ENCODE results near the gene FCHSD2.

FCHSD2 gene

DNA sequence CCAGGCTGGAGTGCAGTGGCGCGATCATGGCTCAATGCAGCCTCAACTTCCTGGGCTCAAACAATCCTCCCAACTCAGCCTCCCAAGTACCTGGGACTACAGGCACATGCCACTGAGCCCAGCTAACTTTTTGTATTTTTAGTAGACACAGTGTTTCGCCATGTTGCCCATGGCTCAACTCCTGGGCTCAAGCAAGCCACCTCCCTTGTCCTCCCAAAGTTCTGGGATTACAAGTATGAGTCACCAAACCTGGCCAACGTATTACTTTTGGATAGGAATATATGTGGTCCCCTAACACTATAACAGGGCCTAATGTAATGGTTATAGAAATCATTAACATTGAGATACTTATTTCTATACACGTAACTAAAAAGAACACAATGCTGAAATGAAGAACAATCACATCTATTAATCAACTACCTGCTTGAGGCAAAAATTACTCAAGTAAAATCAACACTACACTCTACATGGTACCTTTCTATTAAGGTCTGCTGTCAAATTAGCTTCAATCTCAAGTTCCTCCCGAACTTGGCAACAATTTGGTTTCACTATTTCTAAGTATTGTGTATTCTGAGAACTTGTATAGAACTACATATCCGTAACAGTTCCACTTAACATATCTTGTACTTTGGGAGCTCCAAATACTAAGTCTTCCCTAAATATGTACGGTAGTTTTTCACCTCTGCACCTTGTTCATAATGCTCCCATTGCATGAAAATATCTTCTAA lies 124.9 kb downstream of the FCHSD2 start:
- Mint-ChIP-seq H3K36me3 (ENCODE audit: low read depth) (peaks cover 13% of the 10 kb centered on the region), H3K9me3 (no peaks in the 10 kb centered on the region), H3K4me1 (ENCODE audit: low read depth) (peaks cover 4% of the 10 kb centered on the region), H3K27me3 (no peaks in the 10 kb centered on the region), H3K4me3 (no peak overlapping the region), H3K27ac (no peak overlapping the region)
- no peak for DNase-seq

DNA sequence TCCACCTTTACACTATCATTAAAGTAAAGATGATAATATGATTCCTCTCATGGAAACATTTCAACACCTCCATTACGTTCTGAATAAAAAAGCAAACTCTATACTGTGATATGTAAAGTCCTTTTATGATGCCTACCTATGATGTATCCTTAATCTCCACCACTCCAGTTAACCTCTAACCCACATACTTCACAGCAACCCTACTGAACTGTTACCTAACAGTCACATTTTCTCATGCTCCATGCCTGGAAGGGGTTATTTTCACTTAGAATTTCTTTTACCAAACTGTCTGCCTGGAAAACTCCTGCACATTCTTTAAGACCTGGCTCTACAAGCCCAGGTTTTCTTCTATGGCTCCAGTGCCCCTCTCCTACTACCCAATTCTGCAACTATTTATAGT lies 129.1 kb downstream of the FCHSD2 start:
- Mint-ChIP-seq H3K9me3 (peaks cover 14% of the 10 kb centered on the region), H3K4me1 (ENCODE audit: low read depth) (peaks cover 1% of the 10 kb centered on the region), H3K4me3 (no peak overlapping the region), H3K27ac (no peak overlapping the region), H3K27me3 (no peaks in the 10 kb centered on the region), H3K36me3 (ENCODE audit: low read depth) (peaks cover 47% of the 10 kb centered on the region)
- no peak for DNase-seq

DNA sequence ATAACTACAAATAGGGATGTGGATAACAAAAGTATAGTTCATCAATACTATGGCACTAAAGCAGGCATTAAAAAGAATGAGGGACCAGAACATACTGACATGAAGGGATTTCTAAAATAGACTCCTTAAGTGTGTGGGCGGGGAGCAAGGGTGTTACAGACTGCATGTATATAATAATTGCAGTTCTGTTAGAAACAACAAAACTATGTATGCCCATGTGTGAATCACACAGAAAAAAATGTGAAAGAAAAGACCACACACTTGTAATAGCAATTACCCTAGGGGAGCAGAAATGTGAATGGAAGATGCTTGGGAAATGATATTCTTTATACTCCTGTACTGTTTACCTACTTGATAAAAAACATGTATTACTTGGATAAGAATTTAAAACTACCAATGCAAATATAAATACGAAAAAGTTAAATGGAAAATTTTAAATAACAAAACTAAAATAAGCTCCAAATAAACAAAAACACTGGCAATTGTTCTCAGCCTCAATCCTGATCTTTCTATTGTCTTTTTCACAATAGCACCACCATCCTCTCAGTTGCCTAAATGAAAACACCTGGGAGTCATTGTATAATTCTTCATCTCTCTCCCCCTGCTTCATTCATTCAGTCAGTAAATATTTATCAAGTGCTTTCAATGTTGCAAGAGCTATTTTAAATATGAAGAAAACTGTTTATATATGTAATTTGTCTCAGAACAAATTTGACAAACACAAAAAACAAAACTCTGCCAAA lies 129.8 kb downstream of the FCHSD2 start:
- Mint-ChIP-seq H3K9me3 (peaks cover 14% of the 10 kb centered on the region), H3K4me1 (ENCODE audit: low read depth) (no peaks in the 10 kb centered on the region), H3K27ac (no peak overlapping the region), H3K36me3 (ENCODE audit: low read depth) (peaks cover 49% of the 10 kb centered on the region), H3K4me3 (no peak overlapping the region), H3K27me3 (no peaks in the 10 kb centered on the region)
- DNase-seq = no peak

DNA sequence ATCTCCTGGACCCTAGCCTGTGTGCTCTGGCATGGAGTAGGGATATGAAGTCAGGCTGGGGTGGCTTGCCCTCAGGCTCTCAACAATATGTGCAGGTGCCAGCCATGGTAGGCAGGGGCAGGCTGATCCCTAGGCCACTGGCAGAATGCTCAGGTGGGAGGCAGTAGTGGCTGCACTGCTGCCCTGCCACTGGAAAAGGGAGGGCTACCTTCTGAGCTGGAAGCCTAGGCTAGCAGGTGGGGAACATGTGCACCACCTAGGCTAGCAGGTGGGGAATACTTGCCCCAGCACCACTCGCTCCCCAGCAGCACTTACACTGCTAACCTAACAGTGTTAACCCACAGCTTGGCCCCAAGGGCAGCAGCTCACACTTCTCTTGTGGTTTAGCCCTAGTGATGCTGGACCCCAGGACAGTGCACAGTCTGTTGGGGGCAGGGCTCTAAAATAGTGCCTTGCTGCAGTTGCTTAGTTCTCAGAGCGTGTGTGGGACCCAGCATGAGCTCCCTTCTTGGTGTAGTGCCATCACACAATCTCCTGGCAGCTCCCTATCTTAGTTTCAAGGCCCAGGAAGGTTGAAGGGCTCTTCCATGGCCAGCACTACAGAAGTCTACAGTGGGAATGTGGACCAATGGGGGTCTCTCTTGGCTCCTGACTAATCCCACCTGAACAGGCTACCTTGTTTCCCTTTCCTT lies 130.8 kb downstream of the FCHSD2 start:
- Mint-ChIP-seq H3K27ac (no peak overlapping the region), H3K9me3 (peaks cover 14% of the 10 kb centered on the region), H3K36me3 (ENCODE audit: low read depth) (peaks cover 47% of the 10 kb centered on the region), H3K27me3 (no peaks in the 10 kb centered on the region), H3K4me1 (ENCODE audit: low read depth) (no peaks in the 10 kb centered on the region), H3K4me3 (no peak overlapping the region)
- DNase-seq = no peak

DNA sequence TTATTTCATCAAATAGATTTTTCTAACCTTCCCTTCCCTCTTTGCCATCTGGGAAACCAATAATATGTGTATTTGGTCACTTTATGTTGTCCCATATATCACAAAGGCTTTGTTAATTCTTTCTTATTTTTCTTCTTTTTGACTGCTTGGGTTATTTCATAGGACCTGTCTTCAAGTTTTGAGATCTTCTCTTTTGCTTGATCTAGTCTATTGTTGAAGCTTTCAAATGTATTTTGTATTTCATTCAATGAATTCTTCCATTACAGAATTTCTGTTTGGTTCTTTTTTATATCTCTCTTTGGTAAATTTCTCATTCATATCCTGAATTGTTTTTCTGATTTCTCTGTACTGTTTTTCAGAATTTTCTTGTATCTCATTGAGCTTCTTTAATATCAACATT lies 132.1 kb downstream of the FCHSD2 start:
- no peak for DNase-seq
- H3K9me3 Mint-ChIP-seq = peaks cover 14% of the 10 kb centered on the region
- no peak overlapping the region for H3K27ac Mint-ChIP-seq
- peaks cover 6% of the 10 kb centered on the region for H3K4me1 Mint-ChIP-seq (ENCODE audit: low read depth)
- H3K36me3 Mint-ChIP-seq (ENCODE audit: low read depth) = peaks cover 45% of the 10 kb centered on the region
- no peaks in the 10 kb centered on the region for H3K27me3 Mint-ChIP-seq
- no peak overlapping the region for H3K4me3 Mint-ChIP-seq

DNA sequence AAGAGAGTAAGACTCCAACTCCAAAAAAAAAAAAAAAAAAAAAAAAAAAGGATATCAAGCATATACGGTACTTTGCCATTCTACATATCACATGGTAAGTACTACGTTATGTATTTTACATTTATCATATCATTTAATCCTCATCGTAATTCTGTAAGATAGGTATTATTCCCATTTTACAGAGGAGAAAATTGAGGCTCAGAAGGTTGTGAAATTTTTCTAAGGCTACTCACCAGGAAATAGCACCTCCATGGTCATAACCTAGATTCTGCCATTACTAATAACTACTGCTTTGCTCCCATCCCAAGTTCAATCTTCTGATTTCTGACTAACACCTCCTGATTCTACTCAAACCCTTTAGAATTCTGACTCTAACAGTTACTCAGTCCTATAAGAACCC lies 138.0 kb downstream of the FCHSD2 start:
- Mint-ChIP-seq H3K36me3 (ENCODE audit: low read depth) (peaks cover 11% of the 10 kb centered on the region), H3K27me3 (no peaks in the 10 kb centered on the region), H3K27ac (no peak overlapping the region), H3K4me3 (no peak overlapping the region), H3K9me3 (no peaks in the 10 kb centered on the region), H3K4me1 (ENCODE audit: low read depth) (peaks cover 14% of the 10 kb centered on the region)
- DNase-seq = no peak

DNA sequence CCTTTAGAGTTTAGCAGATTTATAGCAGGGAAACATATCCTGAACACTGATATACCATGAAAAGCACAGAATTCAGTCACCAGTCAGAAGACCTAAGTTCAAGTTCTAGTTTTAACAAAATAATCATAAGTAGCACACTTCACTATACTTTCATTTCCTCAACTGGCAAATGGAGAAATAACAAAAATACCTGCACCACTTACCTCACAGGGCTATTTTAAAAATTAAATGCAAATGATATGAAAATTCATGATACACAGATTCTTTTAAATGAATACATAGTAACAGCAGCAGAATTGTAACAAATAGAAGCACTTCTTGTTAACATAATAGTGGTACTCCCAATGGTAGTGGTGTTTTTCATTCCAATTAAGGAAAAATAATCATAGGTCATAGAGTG lies 139.0 kb downstream of the FCHSD2 start:
- DNase-seq = no peak
- Mint-ChIP-seq H3K4me1 (ENCODE audit: low read depth) (peaks cover 14% of the 10 kb centered on the region), H3K9me3 (no peaks in the 10 kb centered on the region), H3K27ac (no peak overlapping the region), H3K4me3 (no peak overlapping the region), H3K36me3 (ENCODE audit: low read depth) (peaks cover 8% of the 10 kb centered on the region), H3K27me3 (no peaks in the 10 kb centered on the region)

DNA sequence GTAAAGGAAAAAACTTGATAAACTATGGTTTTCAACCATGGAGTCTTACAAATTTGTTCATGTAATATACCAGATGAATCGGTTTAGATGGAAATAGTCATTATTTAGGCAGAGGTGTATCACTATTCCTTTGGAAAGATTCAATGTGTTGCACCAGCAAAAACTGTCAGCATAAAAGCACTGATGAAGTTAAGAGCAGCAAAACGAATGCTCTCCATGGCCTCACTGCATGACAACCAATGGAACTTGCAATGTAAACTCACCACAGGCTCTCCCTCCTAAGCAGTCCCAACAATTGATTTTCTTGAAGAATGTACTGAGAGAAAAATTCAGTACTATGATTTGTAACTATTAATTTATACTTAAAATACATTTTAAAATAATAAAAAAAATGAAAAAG lies 139.9 kb downstream of the FCHSD2 start:
- H3K27ac Mint-ChIP-seq = no peak overlapping the region
- DNase-seq = no peak

DNA sequence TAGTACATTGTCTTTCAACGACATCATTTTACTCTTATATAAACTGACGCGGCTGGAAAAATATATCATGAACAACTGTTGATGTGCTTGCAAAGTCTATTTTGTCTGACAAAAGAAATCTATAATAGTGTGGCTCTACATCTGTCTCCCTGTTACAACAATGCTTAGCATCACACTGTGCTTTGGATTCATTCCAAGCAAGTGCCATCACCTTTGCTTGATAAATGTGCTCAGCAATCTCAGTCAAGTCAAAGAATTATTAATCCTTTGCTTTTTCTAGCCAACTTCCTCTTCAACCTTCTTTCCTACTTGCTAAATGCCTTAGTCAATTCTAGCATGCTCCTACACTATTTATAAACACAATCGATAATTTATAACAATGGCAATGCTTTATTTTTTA lies 140.5 kb downstream of the FCHSD2 start:
- H3K9me3 Mint-ChIP-seq = no peaks in the 10 kb centered on the region
- peaks cover 16% of the 10 kb centered on the region for H3K4me1 Mint-ChIP-seq (ENCODE audit: low read depth)
- no peak for DNase-seq
- H3K36me3 Mint-ChIP-seq (ENCODE audit: low read depth) = peaks cover 8% of the 10 kb centered on the region
- H3K4me3 Mint-ChIP-seq = no peak overlapping the region
- H3K27me3 Mint-ChIP-seq = no peaks in the 10 kb centered on the region
- no peak overlapping the region for H3K27ac Mint-ChIP-seq

More for the DNA sequence above, 139.9 kb downstream of the FCHSD2 start:
- peaks cover 14% of the 10 kb centered on the region for H3K4me1 Mint-ChIP-seq (ENCODE audit: low read depth)
- no peaks in the 10 kb centered on the region for H3K27me3 Mint-ChIP-seq
- peaks cover 8% of the 10 kb centered on the region for H3K36me3 Mint-ChIP-seq (ENCODE audit: low read depth)
- no peak overlapping the region for H3K4me3 Mint-ChIP-seq
- no peaks in the 10 kb centered on the region for H3K9me3 Mint-ChIP-seq

DNA sequence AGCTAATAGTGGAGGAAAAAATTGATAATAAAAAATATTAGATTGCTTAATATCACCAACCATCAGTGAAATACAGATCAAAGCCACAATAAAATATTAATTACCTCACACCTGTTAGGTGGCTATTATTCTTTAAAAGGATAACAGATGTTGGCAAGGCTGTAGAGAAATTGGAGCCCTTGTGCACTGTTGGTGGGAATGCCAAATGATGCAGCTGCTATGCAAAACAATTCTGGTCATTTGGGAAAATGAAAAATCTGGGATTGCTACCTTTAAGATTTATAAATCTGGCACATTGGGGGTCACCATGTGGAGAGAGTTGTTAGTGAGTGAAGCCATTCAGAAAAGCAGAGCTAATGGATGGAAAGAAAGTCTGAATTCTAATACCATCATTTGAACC lies 143.4 kb downstream of the FCHSD2 start:
- no peak overlapping the region for H3K27ac Mint-ChIP-seq
- peaks cover 15% of the 10 kb centered on the region for H3K36me3 Mint-ChIP-seq (ENCODE audit: low read depth)
- no peak overlapping the region for H3K4me3 Mint-ChIP-seq
- H3K9me3 Mint-ChIP-seq = no peaks in the 10 kb centered on the region
- H3K4me1 Mint-ChIP-seq (ENCODE audit: low read depth) = peaks cover 6% of the 10 kb centered on the region
- DNase-seq = no peak
- H3K27me3 Mint-ChIP-seq = no peaks in the 10 kb centered on the region

DNA sequence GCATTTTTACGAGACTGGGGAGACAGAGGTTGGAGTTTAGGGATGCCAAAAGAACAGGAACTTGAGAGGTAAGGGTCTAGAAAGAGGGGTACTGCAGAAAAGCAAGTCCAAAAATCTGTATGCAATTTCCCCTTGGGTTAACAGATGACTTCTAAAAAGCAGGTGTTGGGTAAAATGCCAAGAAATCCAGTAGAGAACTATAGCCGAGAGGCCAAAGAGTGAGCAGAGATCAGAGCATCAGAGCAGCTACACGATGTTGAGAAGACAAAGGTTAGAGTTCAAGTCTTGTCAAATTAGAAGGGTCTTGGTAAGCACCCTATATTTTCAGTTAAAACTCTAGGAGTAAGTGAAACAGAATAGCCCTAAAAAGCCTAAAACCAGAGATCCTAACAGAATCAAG lies 145.2 kb downstream of the FCHSD2 start:
- H3K27ac Mint-ChIP-seq = no peak overlapping the region

DNA sequence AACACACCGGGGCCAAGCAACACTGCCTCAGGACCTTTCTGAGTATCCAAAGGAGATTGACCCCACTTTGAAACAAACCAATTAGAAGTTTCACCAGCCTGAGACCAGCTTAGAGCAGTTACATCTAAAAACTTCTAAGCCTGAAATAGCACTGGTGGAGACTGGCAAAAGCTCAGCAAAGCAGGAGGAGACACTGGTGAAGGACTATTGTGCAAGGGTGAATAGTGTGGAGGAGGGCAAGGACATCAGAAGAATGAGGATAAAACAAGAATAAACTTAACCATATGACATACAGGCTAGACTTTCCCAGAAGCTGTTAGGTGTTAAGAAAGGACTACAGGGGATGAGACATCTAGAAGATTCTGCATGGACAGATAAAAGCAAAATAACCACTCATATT lies 152.4 kb downstream of the FCHSD2 start:
- Mint-ChIP-seq H3K27me3 (no peaks in the 10 kb centered on the region), H3K4me3 (no peak overlapping the region), H3K9me3 (no peaks in the 10 kb centered on the region), H3K27ac (no peak overlapping the region), H3K4me1 (ENCODE audit: low read depth) (peaks cover 10% of the 10 kb centered on the region), H3K36me3 (ENCODE audit: low read depth) (peaks cover 28% of the 10 kb centered on the region)
- DNase-seq = no peak

More for the DNA sequence above, 145.2 kb downstream of the FCHSD2 start:
- DNase-seq = no peak
- Mint-ChIP-seq H3K4me3 (no peak overlapping the region), H3K4me1 (ENCODE audit: low read depth) (peaks cover 2% of the 10 kb centered on the region), H3K9me3 (no peaks in the 10 kb centered on the region), H3K36me3 (ENCODE audit: low read depth) (peaks cover 15% of the 10 kb centered on the region), H3K27me3 (no peaks in the 10 kb centered on the region)

DNA sequence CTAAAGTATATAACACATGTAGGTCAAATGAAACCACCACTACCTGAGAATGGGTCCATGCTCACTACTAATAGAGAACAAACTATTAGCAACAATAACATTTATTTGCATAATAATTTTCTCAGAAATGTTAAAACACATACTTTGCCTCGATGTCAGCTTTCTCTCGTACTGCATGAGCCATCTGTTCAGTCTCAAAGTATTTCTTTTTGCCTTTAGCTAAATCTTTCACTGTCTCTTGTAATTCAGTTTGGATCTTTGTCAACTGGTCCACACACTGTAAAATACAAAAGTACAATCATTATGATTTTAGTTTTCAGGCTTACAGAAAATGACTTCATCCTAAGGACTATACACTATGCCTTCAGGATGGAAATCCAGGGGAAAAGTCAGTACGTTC lies 153.3 kb downstream of the FCHSD2 start:
- Mint-ChIP-seq H3K4me1 (ENCODE audit: low read depth) (peaks cover 13% of the 10 kb centered on the region), H3K9me3 (no peaks in the 10 kb centered on the region), H3K36me3 (ENCODE audit: low read depth) (peaks cover 31% of the 10 kb centered on the region), H3K4me3 (no peak overlapping the region), H3K27ac (no peak overlapping the region), H3K27me3 (no peaks in the 10 kb centered on the region)
- DNase-seq = no peak

DNA sequence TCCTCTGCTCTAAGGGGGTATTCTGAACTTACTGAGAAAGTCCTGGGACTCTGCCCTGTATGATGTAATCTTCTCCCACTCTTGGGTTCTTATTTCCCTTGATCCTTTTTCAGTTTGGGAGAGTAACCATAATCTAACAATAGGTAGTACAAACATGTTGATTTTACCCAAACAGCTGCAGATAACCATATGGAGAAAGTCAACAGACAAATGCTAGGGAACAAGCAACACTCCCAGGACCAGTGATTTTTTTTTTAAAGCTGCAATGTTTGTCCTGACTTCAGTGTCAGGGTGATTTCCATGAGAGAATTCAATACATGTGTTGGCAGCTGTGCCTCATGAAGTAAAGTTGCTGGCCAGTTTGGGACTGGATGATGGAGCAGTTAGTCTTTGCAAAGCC lies 156.5 kb downstream of the FCHSD2 start:
- Mint-ChIP-seq H3K9me3 (no peaks in the 10 kb centered on the region), H3K27ac (no peak overlapping the region), H3K27me3 (no peaks in the 10 kb centered on the region), H3K36me3 (ENCODE audit: low read depth) (peaks cover 49% of the 10 kb centered on the region), H3K4me3 (no peak overlapping the region), H3K4me1 (ENCODE audit: low read depth) (peaks cover 25% of the 10 kb centered on the region)
- no peak for DNase-seq
